ENCODE results near the gene AGO3. TPM values are rescaled to one million over a fixed set of nuclear protein-coding genes. Genes with fewer than 3 reads are reported as not detected.

The AGO3 gene
- total and polyA plus RNA-seq, 2 of the 13 experiments (the other 11 are each of a cell fraction or from before 2014, with no cell fraction given): 21.2 to 27.1 TPM

GRCh38 chr1:35931446-35932157 lies 697 bp downstream of the AGO3 start (continued):
- 0 out of 2 replicates have a peak, but pooled peaks have one; percentile 2 for TF ChIP-seq DZIP1 (CRISPR knock-in tag; IDR thresholded peaks at IDR 0.05)
- TF ChIP-seq MAFF (IDR thresholded peaks at IDR 0.05; ENCODE audit: low read depth, low read length): peak; percentile 93
- no peak for TF ChIP-seq ZFP37 (CRISPR knock-in tag; IDR thresholded peaks at IDR 0.05; ENCODE audit: borderline replicate concordance)
- no peak for TF ChIP-seq KLF11 (CRISPR knock-in tag; IDR thresholded peaks at IDR 0.05)
- TF ChIP-seq, protein P1, sequence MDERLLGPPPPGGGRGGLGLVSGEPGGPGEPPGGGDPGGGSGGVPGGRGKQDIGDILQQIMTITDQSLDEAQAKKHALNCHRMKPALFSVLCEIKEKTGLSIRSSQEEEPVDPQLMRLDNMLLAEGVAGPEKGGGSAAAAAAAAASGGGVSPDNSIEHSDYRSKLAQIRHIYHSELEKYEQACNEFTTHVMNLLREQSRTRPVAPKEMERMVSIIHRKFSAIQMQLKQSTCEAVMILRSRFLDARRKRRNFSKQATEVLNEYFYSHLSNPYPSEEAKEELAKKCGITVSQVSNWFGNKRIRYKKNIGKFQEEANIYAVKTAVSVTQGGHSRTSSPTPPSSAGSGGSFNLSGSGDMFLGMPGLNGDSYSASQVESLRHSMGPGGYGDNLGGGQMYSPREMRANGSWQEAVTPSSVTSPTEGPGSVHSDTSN (CRISPR knock-in tag; IDR thresholded peaks at IDR 0.05): no peak
- no peak for TF ChIP-seq FOXJ3 (CRISPR knock-in tag; IDR thresholded peaks at IDR 0.05; ENCODE audit: borderline replicate concordance)
- TF ChIP-seq ZSCAN21 (CRISPR knock-in tag; IDR thresholded peaks at IDR 0.05; ENCODE audit: borderline replicate concordance): 0 out of 2 replicates have a peak, but pooled peaks have one; percentile 7
- TF ChIP-seq PHF8 (CRISPR knock-in tag; IDR thresholded peaks at IDR 0.05): peak; percentile 12; the same call in 1 of the 2 replicates
- TF ChIP-seq PHF5A (CRISPR knock-in tag; IDR thresholded peaks at IDR 0.05; ENCODE audit: low read depth, unreplicated experiment): no peak
- no peak for TF ChIP-seq ZNF432 (CRISPR knock-in tag; IDR thresholded peaks at IDR 0.05; ENCODE audit: borderline replicate concordance)
- no peak for TF ChIP-seq NFE2L2 (IDR thresholded peaks at IDR 0.05; ENCODE audit: low read length)
- TF ChIP-seq ZNF569 (CRISPR knock-in tag; IDR thresholded peaks at IDR 0.05; ENCODE audit: borderline replicate concordance): no peak
- no peak for TF ChIP-seq HOXA7 (CRISPR knock-in tag; IDR thresholded peaks at IDR 0.05)
- TF ChIP-seq TAF15 (IDR thresholded peaks at IDR 0.05; ENCODE audit: low read depth, low read length, poor library complexity, severe bottlenecking): no peak
- TF ChIP-seq ZNF547 (CRISPR knock-in tag; IDR thresholded peaks at IDR 0.05): no peak
- TF ChIP-seq ZNF777 (CRISPR knock-in tag; IDR thresholded peaks at IDR 0.05): 0 out of 2 replicates have a peak, but pooled peaks have one; percentile 10
- TF ChIP-seq SRSF1 (optimal IDR thresholded peaks at IDR 0.05; ENCODE audit: low read depth, low read length): no peak
- TF ChIP-seq CBX2 (IDR thresholded peaks at IDR 0.05; ENCODE audit: low read depth, low read length): no peak
- no peak for TF ChIP-seq CBX2 (CRISPR knock-in tag; IDR thresholded peaks at IDR 0.05; ENCODE audit: low read depth)
- TF ChIP-seq ZNF24 (IDR thresholded peaks at IDR 0.05): no peak
- TF ChIP-seq, protein P2, sequence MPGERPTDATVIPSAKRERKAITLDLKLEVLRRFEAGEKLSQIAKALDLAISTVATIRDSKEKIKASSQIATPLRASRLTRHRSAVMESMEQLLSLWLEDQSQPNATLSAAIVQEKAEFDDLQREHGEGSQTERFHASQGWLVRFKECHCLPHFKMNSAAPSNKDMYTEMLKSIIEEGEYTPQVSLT (CRISPR knock-in tag; IDR thresholded peaks at IDR 0.05; ENCODE audit: borderline replicate concordance, low read depth): no peak
- no peak for TF ChIP-seq HDAC6 (IDR thresholded peaks at IDR 0.05; ENCODE audit: low read depth, low read length)
